HFFc6 (cell line): ENCODE data around the gene ZNF543. TPM values are rescaled to one million over a fixed set of nuclear protein-coding genes. Genes with fewer than 3 reads are reported as not detected.

Experiments used
- DNase-seq: peaks from one replicate; pipeline ENCODE4 v3.0.0-alpha.2; 2018
- H3K27ac Mint-ChIP-seq: 2 replicates; pipeline ENCODE4 v1.8.0; 2020; ENCODE audit warnings: mild to moderate bottlenecking, mixed read lengths
- H3K27me3 Mint-ChIP-seq: 2 replicates; pipeline ENCODE4 v1.8.0; 2021; ENCODE audit warnings: mild to moderate bottlenecking, moderate library complexity, mixed read lengths; ENCODE audit not compliant: insufficient read depth
- H3K36me3 Mint-ChIP-seq: 2 replicates; pipeline ENCODE4 v1.8.0; 2021; ENCODE audit warnings: low read depth, mixed read lengths
- H3K4me1 Mint-ChIP-seq: 2 replicates; pipeline ENCODE4 v1.8.0; 2020; ENCODE audit warnings: low read depth, mixed read lengths
- H3K4me3 Mint-ChIP-seq: 2 replicates; pipeline ENCODE4 v1.8.0; 2020; ENCODE audit warnings: mild to moderate bottlenecking, moderate library complexity, mixed read lengths
- H3K9me3 Mint-ChIP-seq: 2 replicates; pipeline ENCODE4 v1.8.0; 2020; ENCODE audit warnings: mild to moderate bottlenecking, mixed read lengths
- CTCF ChIP-seq: fragments of 200-600 bp; sonication (generic); IDR thresholded peaks from 2 replicates; pipeline ENCODE4 v1.5.0; 2021; ENCODE audit warnings: antibody characterized with exemption, mild to moderate bottlenecking
- total RNA-seq, 6 experiments: library from RNA; stranded (reverse); fragmentation: NEBNext Ultra II Directional; extraction: Animal tissue kit (Norgen Biotek cat#: 25700); gene quantifications; 2 replicates in 1 of 6; 3 replicates in 5 of 6; pipeline ENCODE4 v1.2.3, GENCODE V29; 2021

Gene ZNF543
- total RNA-seq, 6 experiments from 2014 or later = 4.6 to 5.2 (median 4.8) TPM

GRCh38 chr19:57342582-57342981 lies 22.3 kb downstream of the ZNF543 start:
- Mint-ChIP-seq H3K36me3 (0 out of 2 replicates have a peak, but pooled peaks cover 4% of the 10 kb centered on the region), H3K4me1 (peaks cover 19% of the 10 kb centered on the region), H3K27me3 (no peaks in the 10 kb centered on the region; the same call in none of the 2 replicates), H3K4me3 (no peak overlapping the region; the same call in 1 of the 2 replicates), H3K27ac (no peak overlapping the region), H3K9me3 (no peaks in the 10 kb centered on the region)
- no peak for TF ChIP-seq CTCF
- no peak for DNase-seq

GRCh38 chr19:57348136-57348535 lies 27.9 kb downstream of the ZNF543 start:
- peak; percentile 44 for DNase-seq
- Mint-ChIP-seq H3K9me3 (no peaks in the 10 kb centered on the region), H3K36me3 (peaks cover 18% of the 10 kb centered on the region), H3K4me1 (peaks cover 35% of the 10 kb centered on the region), H3K27me3 (no peaks in the 10 kb centered on the region; the same call in none of the 2 replicates), H3K27ac (peak overlapping the region; percentile 72), H3K4me3 (no peak overlapping the region)
- TF ChIP-seq CTCF = no peak

GRCh38 chr19:57350877-57351805 lies 30.9 kb downstream of the ZNF543 start, which contains the start of gene ZNF304:
TSS of gene ZNF304 (plus strand) at chr19:57351271. CDS start at chr19:57351665, 394 bp downstream.
- TF ChIP-seq CTCF = no peak
- H3K4me3 Mint-ChIP-seq = peak within 1 kb of the TSS; percentile 97

GRCh38 chr19:57351867-57352266 lies 31.6 kb downstream of the ZNF543 start:
- peak overlapping the region; percentile 90 for H3K27ac Mint-ChIP-seq
- DNase-seq = peak; percentile 18
- H3K4me3 Mint-ChIP-seq = peak overlapping the region; percentile 97
- H3K36me3 Mint-ChIP-seq = peaks cover 52% of the 10 kb centered on the region
- H3K4me1 Mint-ChIP-seq = peaks cover 37% of the 10 kb centered on the region
- no peaks in the 10 kb centered on the region for H3K27me3 Mint-ChIP-seq
- TF ChIP-seq CTCF = peak; percentile 58; the same call in 1 of the 2 replicates
- peaks cover 3% of the 10 kb centered on the region; the same call in 1 of the 2 replicates for H3K9me3 Mint-ChIP-seq

More at GRCh38 chr19:57350877-57351805, 30.9 kb downstream of the ZNF543 start, which contains the start of gene ZNF304:
- Mint-ChIP-seq H3K4me1 (peaks cover 37% of the 10 kb centered on the region), H3K36me3 (peaks cover 45% of the 10 kb centered on the region), H3K27me3 (no peaks in the 10 kb centered on the region), H3K9me3 (peaks cover 3% of the 10 kb centered on the region; the same call in 1 of the 2 replicates), H3K27ac (peak within 1 kb of the TSS; percentile 90)
- peak; percentile 95 for DNase-seq

- H3K4me1 Mint-ChIP-seq = peaks cover 25% of the 10 kb centered on the region
- no peak for DNase-seq
- no peak overlapping the region for H3K27ac Mint-ChIP-seq
- TF ChIP-seq CTCF = no peak
- no peaks in the 10 kb centered on the region for H3K27me3 Mint-ChIP-seq
- H3K36me3 Mint-ChIP-seq = peaks cover 81% of the 10 kb centered on the region
- H3K4me3 Mint-ChIP-seq = no peak overlapping the region
- peaks cover 3% of the 10 kb centered on the region; the same call in 1 of the 2 replicates for H3K9me3 Mint-ChIP-seq
Measured at GRCh38 chr19:57355916-57356315, 35.6 kb downstream of the ZNF543 start.
